GM12878 (cell line): ENCODE results near the gene MCRIP2. TPM values are rescaled to one million over a fixed set of nuclear protein-coding genes. Genes with fewer than 3 reads are reported as not detected.

ENCODE experiments used
- ATAC-seq: fragments of 200-7000 bp; cut with Tn5 transposase; 3 replicates; pipeline ENCODE4 v1.9.1; 2020; ENCODE audit warnings: mild to moderate bottlenecking, moderate library complexity
- BruUV-seq: library from RNA; stranded (reverse); fragments of 400-500 nt; replicated peaks from 2 replicates; lab custom pipeline; 2021; lab: Mats Ljungman, UMichigan
- CTCF ChIA-PET: fragments of 300-600 bp; sonication (Branson Sonifier 250); formaldehyde crosslinking; extraction: SDS; loops from one replicate; lab custom pipeline; 2021; ENCODE audit warnings: inconsistent platforms; lab: Yijun Ruan, JAX
- POLR2A ChIA-PET: fragments of 350-600 bp; formaldehyde crosslinking; extraction: SDS; loops from one replicate; lab custom pipeline; 2021; ENCODE audit warnings: inconsistent platforms; lab: Charles Lee
- RAD21 ChIA-PET: fragments of 300-600 bp; sonication (Branson Sonifier 250); formaldehyde crosslinking; loops from one replicate; lab custom pipeline; 2023; ENCODE audit warnings: antibody characterized with exemption; ENCODE audit not compliant: unreplicated experiment; lab: Charles Lee
- SMC1A ChIA-PET: fragments of 300-600 bp; sonication (Branson Sonifier 250); formaldehyde crosslinking; loops from one replicate; lab custom pipeline; 2023; ENCODE audit not compliant: unreplicated experiment, uncharacterized antibody; lab: Charles Lee
- DNase-seq: peaks from one replicate; pipeline ENCODE4 v3.0.0-alpha.2; 2011; ENCODE audit warnings: low read depth, low spot score
- FAIRE-seq: peaks from 3 replicates; lab custom pipeline; 2011; peaks lifted over from hg19 to GRCh38; lab: Jason Lieb, UNC
- H2AFZ ChIP-seq: 2 replicates; pipeline ENCODE4 v1.6.0; 2011; ENCODE audit warnings: low read depth, low read length, control low read depth; ENCODE audit not compliant: control insufficient read depth
- H3K27ac ChIP-seq: 2 replicates; pipeline ENCODE4 v1.5.1; 2011; ENCODE audit warnings: control low read depth; ENCODE audit not compliant: control insufficient read depth, insufficient read depth
- H3K27me3 ChIP-seq, 2 experiments: replicated peaks in 1 of 2; 2 replicates each; pipeline versions ENCODE4 v1.6.0 to v1.6.1; 2011; ENCODE audit warnings: low read length in 1 of 2; ENCODE audit not compliant: control insufficient read depth in 2 of 2, insufficient read depth in 2 of 2
- H3K36me3 ChIP-seq, 2 experiments: 2 replicates each; pipeline ENCODE4 v1.5.1; 2011; ENCODE audit warnings: low read length in 1 of 2; ENCODE audit not compliant: control insufficient read depth in 2 of 2, insufficient read depth in 2 of 2
- H3K4me1 ChIP-seq: 2 replicates; pipeline ENCODE4 v1.6.1; 2011; ENCODE audit warnings: mild to moderate bottlenecking, low read length, moderate library complexity, mixed read lengths; ENCODE audit not compliant: control insufficient read depth, insufficient read depth
- H3K4me2 ChIP-seq: 2 replicates; pipeline ENCODE4 v1.6.0; 2011; ENCODE audit warnings: control low read depth; ENCODE audit not compliant: control insufficient read depth, insufficient read depth
- H3K4me3 ChIP-seq: fragments of 200-600 bp; sonication (generic); 2 replicates; pipeline ENCODE4 v1.5.1; 2016
- H3K79me2 ChIP-seq: 2 replicates; pipeline ENCODE4 v1.6.0; 2011; ENCODE audit warnings: low read length; ENCODE audit not compliant: control insufficient read depth, insufficient read depth
- H3K9ac ChIP-seq: 2 replicates; pipeline ENCODE4 v1.8.0; 2011; ENCODE audit warnings: low read length, control low read depth, mixed read lengths; ENCODE audit not compliant: control insufficient read depth, insufficient read depth
- H3K9me3 ChIP-seq: replicated peaks from 3 replicates; pipeline ENCODE4 v1.5.1; 2011; ENCODE audit warnings: mild to moderate bottlenecking, low read length; ENCODE audit not compliant: control insufficient read depth, insufficient read depth
- H4K20me1 ChIP-seq: 2 replicates; pipeline ENCODE4 v1.6.0; 2011; ENCODE audit not compliant: control insufficient read depth, insufficient read depth
- ATF2 ChIP-seq: IDR thresholded peaks from 2 replicates; pipeline ENCODE4 v1.6.1; 2012; ENCODE audit warnings: low read length, inconsistent platforms
- BCLAF1 ChIP-seq: fragments of 450-650 bp; IDR thresholded peaks from 2 replicates; pipeline ENCODE4 v1.6.1; 2017; ENCODE audit warnings: antibody characterized with exemption, mild to moderate bottlenecking, moderate library complexity
- CBX3 ChIP-seq: fragments of 200-600 bp; sonication (generic); IDR thresholded peaks from 2 replicates; pipeline ENCODE4 v1.6.1; 2016; ENCODE audit warnings: low read depth, borderline replicate concordance
- DPF2 ChIP-seq: fragments of 450-650 bp; IDR thresholded peaks from 2 replicates; pipeline ENCODE4 v1.6.1; 2017; ENCODE audit warnings: mild to moderate bottlenecking
- EP300 ChIP-seq, 2 experiments: fragments of 150-350 bp in 1 of 2; IDR thresholded peaks; 2 replicates each; pipeline ENCODE4 v1.6.1; 2011 to 2012; ENCODE audit warnings: low read depth in 2 of 2, low read length in 2 of 2, borderline replicate concordance in 1 of 2, improper control_type of control experiment in 1 of 2, inconsistent platforms in 1 of 2; ENCODE audit not compliant: control insufficient read depth in 1 of 2
- HDAC6 ChIP-seq: fragments of 200-600 bp; sonication (generic); IDR thresholded peaks from one replicate; pipeline ENCODE4 v1.8.0; 2017; ENCODE audit warnings: antibody characterized with exemption; ENCODE audit not compliant: unreplicated experiment
- LARP7 ChIP-seq: fragments of 450-650 bp; IDR thresholded peaks from 2 replicates; pipeline ENCODE4 v1.6.1; 2017; ENCODE audit warnings: mild to moderate bottlenecking
- PKNOX1 ChIP-seq: fragments of 450-650 bp; IDR thresholded peaks from 2 replicates; pipeline ENCODE4 v1.6.1; 2016; ENCODE audit warnings: mild to moderate bottlenecking
- POLR2A ChIP-seq: IDR thresholded peaks from 2 replicates; pipeline ENCODE4 v1.6.1; 2011; ENCODE audit warnings: low read depth, mild to moderate bottlenecking, low read length
- SMC3 ChIP-seq: IDR thresholded peaks from 2 replicates; pipeline ENCODE4 v1.6.1; 2011; ENCODE audit warnings: low read length, improper control_type of control experiment, borderline replicate concordance
- TBL1XR1 ChIP-seq: IDR thresholded peaks from 2 replicates; pipeline ENCODE4 v1.6.1; 2012; ENCODE audit warnings: low read depth, low read length, improper control_type of control experiment
- USF1 ChIP-seq: IDR thresholded peaks from 2 replicates; pipeline ENCODE4 v1.6.1; 2011; ENCODE audit warnings: borderline replicate concordance, low read depth, mild to moderate bottlenecking, moderate library complexity, mixed read lengths, low read length; ENCODE audit not compliant: insufficient read depth; ENCODE audit errors: extremely low read length
- WRNIP1 ChIP-seq: IDR thresholded peaks from 2 replicates; pipeline ENCODE4 v1.6.1; 2011; ENCODE audit warnings: low read depth, low read length, improper control_type of control experiment, borderline replicate concordance
- ZBTB4 ChIP-seq: fragments of 450-650 bp; formaldehyde crosslinking; IDR thresholded peaks from 2 replicates; pipeline ENCODE4 v1.4.0; 2022; ENCODE audit warnings: mild to moderate bottlenecking, moderate library complexity
- WGBS: methylation state at CpG from one replicate; pipeline ENCODE4 v1.1.6; 2016; ENCODE audit warnings: low lambda C conversion rate; ENCODE audit not compliant: insufficient replicate concordance, insufficient coverage; ENCODE audit errors: missing lambda C conversion rate; 5-methylcytosine and 5-hydroxymethylcytosine counted together
- in situ Hi-C: fragments of 300-500 bp; cut with MboI; formaldehyde crosslinking; loops from 9 replicates; pipeline ENCODE4 v1.14.3; 2018; ENCODE audit warnings: mixed read lengths
- intact Hi-C: fragments of 100-400 bp; cut with micrococcal nuclease; formaldehyde crosslinking; loops from one replicate; pipeline ENCODE4 v1.14.2; 2022; ENCODE audit not compliant: unreplicated experiment
- polyA plus RNA-seq, 11 experiments: library from polyadenylated mRNA; depleted of rRNA in 4 of 11; unstranded in 6 of 11; stranded (reverse) in 5 of 11; fragments of >200 nt; fragmentation: Nextera tagmentation in 4 of 11; fragmentation: Illumina TruSeq in 1 of 11; extraction: Ambion mirVana in 4 of 11; extraction: Trizol in 1 of 11; gene quantifications; 1 replicate in 1 of 11; 2 replicates in 10 of 11; pipeline versions ENCODE4 v1.2.1 to v1.2.3, GENCODE V29; 2011 to 2016; ENCODE audit warnings: inconsistent platforms in 2 of 11, missing spikeins in 2 of 11, low read depth in 1 of 11
- total RNA-seq, 4 experiments: library from RNA; depleted of rRNA in 3 of 4; stranded (reverse); fragments of >200 nt in 3 of 4; fragmentation: Illumina TruSeq in 1 of 4; extraction: Trizol in 1 of 4; gene quantifications; 2 replicates each; pipeline versions ENCODE4 v1.2.1 to v1.2.3, GENCODE V29; 2013 to 2021

Gene MCRIP2
- total and polyA plus RNA-seq, 10 of the 15 experiments (the other 5 are each of a cell fraction or from before 2014, with no cell fraction given), result 0.19 to 93.1 (median 57.9) TPM

GRCh38 chr16:662597-662996, 21.0 kb downstream of the MCRIP2 start:
- ATAC-seq, result no peak
- H3K4me2 ChIP-seq, result no peak overlapping the region
- no peaks in the 10 kb centered on the region; a peak in 2 of 4 replicates for H3K36me3 ChIP-seq
- no peaks in the 10 kb centered on the region for H4K20me1 ChIP-seq
- no peaks in the 10 kb centered on the region for H3K9me3 ChIP-seq
- no peak for FAIRE-seq
- intact Hi-C loops, result loop anchor here (10.0 kb wide), 1 partner anchor 268 kb away; the partner anchor contains the start of gene NME4
- no peak overlapping the region for H3K27ac ChIP-seq
- CTCF ChIA-PET, result interaction anchor here (0.7 to 2.0 kb wide), 2 partner anchors 10 to 14 kb away, joined by 3 to 7 read pairs; no protein-coding TSS in a partner anchor
- H3K4me3 ChIP-seq, result no peak overlapping the region
- no peak for TF ChIP-seq PKNOX1
- TF ChIP-seq DPF2, result no peak
- no peak for TF ChIP-seq LARP7
- no peak for TF ChIP-seq BCLAF1
- TF ChIP-seq EP300 (IDR thresholded peaks at IDR 0.05; ENCODE audit: borderline replicate concordance in 1 of 2, control insufficient read depth in 1 of 2, low read depth in 2 of 2, low read length in 2 of 2), result no peak
- TF ChIP-seq USF1, result no peak
- no peak for TF ChIP-seq HDAC6
- TF ChIP-seq WRNIP1, result no peak
- no peak for TF ChIP-seq ZBTB4 (CRISPR knock-in tag)
- TF ChIP-seq POLR2A, result no peak
- TF ChIP-seq SMC3, result no peak
- TF ChIP-seq ATF2, result no peak
- TF ChIP-seq CBX3, result no peak
- no peak for TF ChIP-seq TBL1XR1
- POLR2A ChIA-PET, result interaction anchor here (1.4 kb wide), 1 partner anchor 19 kb away, joined by 3 read pairs; no protein-coding TSS in a partner anchor
- no peak overlapping the region for H3K9ac ChIP-seq
- no peak overlapping the region for H2AFZ ChIP-seq
- RAD21 ChIA-PET, result no interaction called here
- no peaks in the 10 kb centered on the region for H3K79me2 ChIP-seq
- WGBS, result 90% methylated on average over 20 of the region's 21 CpGs
- no peaks in the 10 kb centered on the region for H3K27me3 ChIP-seq
- BruUV-seq, result no TSS peak
- SMC1A ChIA-PET, result no interaction called here
- no peak for DNase-seq
- H3K4me1 ChIP-seq, result peaks cover 6% of the 10 kb centered on the region
- in situ Hi-C loops, result loop anchor here (10.0 kb wide), 1 partner anchor 268 kb away; the partner anchor contains the start of gene NME4
